HEK293 (cell line): ENCODE measurements around the gene C9orf78.
A peak's percentile ranks its signal among the peaks of the same experiment; 100 is the strongest.

Experiments
- CTCF ChIA-PET: fragments of 350-600 bp; formaldehyde crosslinking; extraction: SDS; loops from one replicate; lab custom pipeline; 2021; ENCODE audit warnings: antibody characterized with exemption; lab: Yijun Ruan, JAX
- POLR2A ChIA-PET: fragments of 300-600 bp; formaldehyde crosslinking; extraction: SDS; loops from one replicate; lab custom pipeline; 2020; ENCODE audit warnings: antibody characterized with exemption, inconsistent platforms; lab: Yijun Ruan, JAX
- H3K27ac ChIP-seq: fragments of 200-500 bp; sonication (Bioruptor generic); 2 replicates; pipeline ENCODE4 v1.5.1; 2014; ENCODE audit warnings: low read depth, low read length, control low read depth, inconsistent platforms; ENCODE audit errors: extremely low read depth
- H3K36me3 ChIP-seq, 2 experiments: fragments of 200-500 bp in 1 of 2; sonication (Bioruptor generic) in 1 of 2; 1 replicate in 1 of 2; 2 replicates in 1 of 2; pipeline ENCODE4 v1.5.1; 2014 to 2017; ENCODE audit warnings: inconsistent platforms in 2 of 2, low read length in 2 of 2; ENCODE audit not compliant: control insufficient read depth in 2 of 2, insufficient read depth in 1 of 2
- H3K4me1 ChIP-seq: fragments of 200-500 bp; sonication (Bioruptor generic); 2 replicates; pipeline ENCODE4 v1.5.1; 2014; ENCODE audit warnings: mild to moderate bottlenecking, low read length, inconsistent platforms; ENCODE audit not compliant: control insufficient read depth, insufficient read depth
- H3K4me3 ChIP-seq: 2 replicates; pipeline ENCODE4 v1.5.1; 2011; ENCODE audit warnings: low read depth, mild to moderate bottlenecking, control low read depth, low read length, moderate library complexity
- H3K9me3 ChIP-seq: fragments of 200-500 bp; sonication (Bioruptor generic); 2 replicates; pipeline ENCODE4 v1.5.1; 2014; ENCODE audit warnings: low read depth, low read length, inconsistent platforms; ENCODE audit not compliant: control insufficient read depth, insufficient read depth
- MZF1 ChIP-seq: fragments of 450-650 bp; formaldehyde crosslinking; IDR thresholded peaks from 2 replicates; pipeline ENCODE4 v1.5.1; 2017; ENCODE audit warnings: missing biosample characterization, missing genetic modification characterization, borderline replicate concordance
- SETDB1 ChIP-seq: IDR thresholded peaks from one replicate; pipeline ENCODE4 v1.6.1; 2017; ENCODE audit warnings: mild to moderate bottlenecking, low read length, moderate library complexity, mixed read lengths; ENCODE audit not compliant: insufficient read length
- ZBTB1 ChIP-seq: fragments of 450-650 bp; formaldehyde crosslinking; IDR thresholded peaks from 2 replicates; pipeline ENCODE4 v1.5.1; 2016; ENCODE audit warnings: missing biosample characterization, missing genetic modification characterization
- ZBTB8A ChIP-seq: fragments of 450-650 bp; formaldehyde crosslinking; IDR thresholded peaks from 2 replicates; pipeline ENCODE4 v1.5.1; 2016; ENCODE audit warnings: missing biosample characterization, missing genetic modification characterization
- ZIC2 ChIP-seq: fragments of 450-650 bp; formaldehyde crosslinking; IDR thresholded peaks from 2 replicates; pipeline ENCODE4 v1.5.1; 2016; ENCODE audit warnings: missing biosample characterization, missing genetic modification characterization
- ZNF2 ChIP-seq: fragments of 450-650 bp; formaldehyde crosslinking; IDR thresholded peaks from 2 replicates; pipeline ENCODE4 v1.5.1; 2016; ENCODE audit warnings: missing biosample characterization, missing genetic modification characterization
- ZNF239 ChIP-seq: fragments of 450-650 bp; formaldehyde crosslinking; IDR thresholded peaks from 2 replicates; pipeline ENCODE4 v1.5.1; 2016; ENCODE audit warnings: missing biosample characterization, missing genetic modification characterization
- ZNF341 ChIP-seq: fragments of 450-650 bp; formaldehyde crosslinking; IDR thresholded peaks from 2 replicates; pipeline ENCODE4; 2016; ENCODE audit warnings: low read depth, missing biosample characterization, missing genetic modification characterization
- ZNF350 ChIP-seq: fragments of 450-650 bp; formaldehyde crosslinking; IDR thresholded peaks from 2 replicates; pipeline ENCODE4 v1.5.0; 2017; ENCODE audit warnings: missing biosample characterization, mild to moderate bottlenecking, missing genetic modification characterization
- ZNF354C ChIP-seq: fragments of 450-650 bp; formaldehyde crosslinking; IDR thresholded peaks from 2 replicates; pipeline ENCODE4 v1.5.1; 2016; ENCODE audit warnings: missing biosample characterization, missing genetic modification characterization, low read depth, borderline replicate concordance
- ZNF366 ChIP-seq: fragments of 450-650 bp; formaldehyde crosslinking; conservative IDR thresholded peaks from 2 replicates; pipeline ENCODE4 v1.5.1; 2016; ENCODE audit warnings: missing biosample characterization, missing genetic modification characterization
- ZNF529 ChIP-seq: fragments of 450-650 bp; formaldehyde crosslinking; IDR thresholded peaks from 2 replicates; pipeline ENCODE4 v1.5.1; 2017; ENCODE audit warnings: missing genetic modification characterization, missing biosample characterization; ENCODE audit not compliant: insufficient replicate concordance
- ZNF571 ChIP-seq: fragments of 450-650 bp; formaldehyde crosslinking; IDR thresholded peaks from 2 replicates; pipeline ENCODE4 v1.5.0; 2017; ENCODE audit warnings: missing biosample characterization, missing genetic modification characterization
- ZNF585B ChIP-seq: fragments of 450-650 bp; formaldehyde crosslinking; IDR thresholded peaks from 2 replicates; pipeline ENCODE4 v1.5.1; 2016; ENCODE audit warnings: missing biosample characterization, missing genetic modification characterization
- ZNF658 ChIP-seq: fragments of 450-650 bp; formaldehyde crosslinking; IDR thresholded peaks from 2 replicates; pipeline ENCODE4; 2016; ENCODE audit warnings: missing biosample characterization, missing genetic modification characterization
- ZNF76 ChIP-seq: fragments of 450-650 bp; formaldehyde crosslinking; IDR thresholded peaks from 2 replicates; pipeline ENCODE4; 2016; ENCODE audit warnings: low read depth, missing biosample characterization, missing genetic modification characterization, borderline replicate concordance
- ZNF791 ChIP-seq: fragments of 450-650 bp; formaldehyde crosslinking; IDR thresholded peaks from 2 replicates; pipeline ENCODE4 v1.5.1; 2016; ENCODE audit warnings: missing biosample characterization, missing genetic modification characterization
- ZXDB ChIP-seq: fragments of 450-650 bp; formaldehyde crosslinking; IDR thresholded peaks from 2 replicates; pipeline ENCODE4 v1.5.1; 2016; ENCODE audit warnings: missing biosample characterization, missing genetic modification characterization
- TF ChIP-seq, protein P1 (sequence below): fragments of 450-650 bp; formaldehyde crosslinking; IDR thresholded peaks from 2 replicates; pipeline ENCODE4 v1.5.1; 2017; ENCODE audit warnings: missing biosample characterization, missing genetic modification characterization
- TF ChIP-seq, protein P2 (sequence below): fragments of 450-650 bp; formaldehyde crosslinking; IDR thresholded peaks from 2 replicates; pipeline ENCODE4 v1.5.1; 2016; ENCODE audit warnings: missing biosample characterization, missing genetic modification characterization
- TF ChIP-seq, protein P3 (sequence below): fragments of 450-650 bp; formaldehyde crosslinking; IDR thresholded peaks from 2 replicates; pipeline ENCODE4 v1.5.1; 2016; ENCODE audit warnings: missing biosample characterization, missing genetic modification characterization, borderline replicate concordance
- TF ChIP-seq, protein P4 (sequence below): fragments of 450-650 bp; formaldehyde crosslinking; IDR thresholded peaks from 2 replicates; pipeline ENCODE4 v1.5.1; 2016; ENCODE audit warnings: missing biosample characterization, missing genetic modification characterization
- TF ChIP-seq, protein P5 (sequence below): fragments of 450-650 bp; formaldehyde crosslinking; IDR thresholded peaks from 2 replicates; pipeline ENCODE4 v1.5.1; 2016; ENCODE audit warnings: missing biosample characterization, missing genetic modification characterization

The C9orf78 gene

DNA sequence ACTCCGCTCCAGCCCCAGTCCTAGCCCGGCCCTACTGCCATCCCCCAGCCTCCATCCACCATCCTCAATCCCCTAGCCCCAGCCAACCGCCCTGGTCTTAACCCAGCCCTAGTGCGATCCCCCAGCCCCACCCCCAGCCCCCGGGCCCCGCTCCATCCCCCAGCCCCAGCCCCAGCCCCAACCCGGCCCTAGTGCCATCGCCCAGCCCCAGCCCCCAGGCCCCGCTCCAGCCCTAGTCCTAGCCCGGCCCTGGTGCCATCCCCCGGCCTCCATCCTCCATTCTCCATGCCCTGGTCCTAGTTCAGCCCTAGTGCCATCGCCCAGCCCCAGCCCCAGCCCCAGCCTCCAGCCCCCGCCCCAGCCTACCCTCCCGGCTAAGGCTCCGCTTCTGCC is 11.5 kb downstream of the C9orf78 start:
- TF ChIP-seq ZNF791 (tag by site-specific recombination) (no peak), ZBTB8A (tag by site-specific recombination) (no peak), ZNF658 (tag by site-specific recombination) (no peak)
- ChIA-PET CTCF (no interaction called here), POLR2A (interaction anchor here (0.6 to 6.5 kb wide), 6 partner anchors 10 to 1009 kb away, joined by 3 to 36 read pairs (median 8); partner anchors contain the start of genes C9orf78, EXOSC2 and USP20)
- H3K36me3 ChIP-seq: peaks cover 36 to 48% of the 10 kb centered on the region in 2 experiments; a peak in 2 of 3 replicates
- no peaks in the 10 kb centered on the region for H3K9me3 ChIP-seq
- peak overlapping the region; percentile 88 for H3K27ac ChIP-seq
- peak overlapping the region; percentile 98 for H3K4me3 ChIP-seq
- no peaks in the 10 kb centered on the region for H3K4me1 ChIP-seq

DNA sequence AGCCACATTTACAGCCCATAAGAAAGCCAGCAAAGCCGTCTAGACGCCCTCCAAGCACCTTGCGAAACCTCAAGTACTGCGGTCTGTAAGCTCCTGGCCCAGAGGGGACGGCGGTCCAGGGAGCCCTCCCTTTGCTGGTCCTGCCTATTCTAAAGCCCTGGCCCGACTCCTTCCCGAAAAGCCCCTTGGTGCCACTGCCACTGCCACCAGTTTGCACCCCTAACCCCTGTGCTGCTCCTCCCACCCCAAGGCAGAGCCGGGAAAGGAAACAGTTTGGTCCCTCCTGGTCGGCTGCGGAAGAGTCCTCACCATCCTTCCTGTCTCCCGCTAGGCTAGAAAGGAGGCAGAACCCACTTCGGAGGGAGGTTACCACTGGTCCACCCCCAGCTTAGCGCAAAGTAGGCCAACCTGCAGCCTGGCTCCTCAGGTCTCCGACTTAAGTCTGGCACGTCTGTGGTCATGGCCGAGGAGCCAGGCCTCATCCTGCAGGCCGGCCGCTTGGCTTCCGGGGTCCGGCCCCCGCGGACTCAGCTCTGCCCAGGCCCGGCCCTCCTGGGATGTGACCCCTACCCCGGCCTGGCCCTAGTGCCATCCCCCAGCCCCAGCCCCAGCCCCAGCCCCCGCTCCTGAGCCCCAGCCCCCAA is 12.1 kb downstream of the C9orf78 start:
- H3K9me3 ChIP-seq: no peaks in the 10 kb centered on the region
- no peaks in the 10 kb centered on the region for H3K4me1 ChIP-seq
- ChIA-PET POLR2A (interaction anchor here (1.0 to 6.5 kb wide), 4 partner anchors 10 to 870 kb away, joined by 3 to 36 read pairs (median 11); partner anchors contain the start of genes C9orf78, EXOSC2 and USP20), CTCF (no interaction called here)
- H3K4me3 ChIP-seq: peak overlapping the region; percentile 98
- peaks cover 34 to 50% of the 10 kb centered on the region in 2 experiments for H3K36me3 ChIP-seq
- H3K27ac ChIP-seq: peak overlapping the region; percentile 49; the same call in 1 of the 2 replicates
- TF ChIP-seq, protein P1, sequence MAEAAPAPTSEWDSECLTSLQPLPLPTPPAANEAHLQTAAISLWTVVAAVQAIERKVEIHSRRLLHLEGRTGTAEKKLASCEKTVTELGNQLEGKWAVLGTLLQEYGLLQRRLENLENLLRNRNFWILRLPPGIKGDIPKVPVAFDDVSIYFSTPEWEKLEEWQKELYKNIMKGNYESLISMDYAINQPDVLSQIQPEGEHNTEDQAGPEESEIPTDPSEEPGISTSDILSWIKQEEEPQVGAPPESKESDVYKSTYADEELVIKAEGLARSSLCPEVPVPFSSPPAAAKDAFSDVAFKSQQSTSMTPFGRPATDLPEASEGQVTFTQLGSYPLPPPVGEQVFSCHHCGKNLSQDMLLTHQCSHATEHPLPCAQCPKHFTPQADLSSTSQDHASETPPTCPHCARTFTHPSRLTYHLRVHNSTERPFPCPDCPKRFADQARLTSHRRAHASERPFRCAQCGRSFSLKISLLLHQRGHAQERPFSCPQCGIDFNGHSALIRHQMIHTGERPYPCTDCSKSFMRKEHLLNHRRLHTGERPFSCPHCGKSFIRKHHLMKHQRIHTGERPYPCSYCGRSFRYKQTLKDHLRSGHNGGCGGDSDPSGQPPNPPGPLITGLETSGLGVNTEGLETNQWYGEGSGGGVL (tag by site-specific recombination): peak; percentile 37
- TF ChIP-seq, protein P2, sequence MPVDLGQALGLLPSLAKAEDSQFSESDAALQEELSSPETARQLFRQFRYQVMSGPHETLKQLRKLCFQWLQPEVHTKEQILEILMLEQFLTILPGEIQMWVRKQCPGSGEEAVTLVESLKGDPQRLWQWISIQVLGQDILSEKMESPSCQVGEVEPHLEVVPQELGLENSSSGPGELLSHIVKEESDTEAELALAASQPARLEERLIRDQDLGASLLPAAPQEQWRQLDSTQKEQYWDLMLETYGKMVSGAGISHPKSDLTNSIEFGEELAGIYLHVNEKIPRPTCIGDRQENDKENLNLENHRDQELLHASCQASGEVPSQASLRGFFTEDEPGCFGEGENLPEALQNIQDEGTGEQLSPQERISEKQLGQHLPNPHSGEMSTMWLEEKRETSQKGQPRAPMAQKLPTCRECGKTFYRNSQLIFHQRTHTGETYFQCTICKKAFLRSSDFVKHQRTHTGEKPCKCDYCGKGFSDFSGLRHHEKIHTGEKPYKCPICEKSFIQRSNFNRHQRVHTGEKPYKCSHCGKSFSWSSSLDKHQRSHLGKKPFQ (tag by site-specific recombination): no peak
- TF ChIP-seq, protein P3, sequence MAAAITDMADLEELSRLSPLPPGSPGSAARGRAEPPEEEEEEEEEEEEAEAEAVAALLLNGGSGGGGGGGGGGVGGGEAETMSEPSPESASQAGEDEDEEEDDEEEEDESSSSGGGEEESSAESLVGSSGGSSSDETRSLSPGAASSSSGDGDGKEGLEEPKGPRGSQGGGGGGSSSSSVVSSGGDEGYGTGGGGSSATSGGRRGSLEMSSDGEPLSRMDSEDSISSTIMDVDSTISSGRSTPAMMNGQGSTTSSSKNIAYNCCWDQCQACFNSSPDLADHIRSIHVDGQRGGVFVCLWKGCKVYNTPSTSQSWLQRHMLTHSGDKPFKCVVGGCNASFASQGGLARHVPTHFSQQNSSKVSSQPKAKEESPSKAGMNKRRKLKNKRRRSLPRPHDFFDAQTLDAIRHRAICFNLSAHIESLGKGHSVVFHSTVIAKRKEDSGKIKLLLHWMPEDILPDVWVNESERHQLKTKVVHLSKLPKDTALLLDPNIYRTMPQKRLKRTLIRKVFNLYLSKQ (tag by site-specific recombination): no peak
- no peak for TF ChIP-seq ZNF366 (tag by site-specific recombination)
- no peak for TF ChIP-seq ZNF354C (tag by site-specific recombination)
- TF ChIP-seq ZXDB: no peak
- no peak for TF ChIP-seq ZNF571 (tag by site-specific recombination)
- no peak for TF ChIP-seq ZNF76
- TF ChIP-seq, protein P4, sequence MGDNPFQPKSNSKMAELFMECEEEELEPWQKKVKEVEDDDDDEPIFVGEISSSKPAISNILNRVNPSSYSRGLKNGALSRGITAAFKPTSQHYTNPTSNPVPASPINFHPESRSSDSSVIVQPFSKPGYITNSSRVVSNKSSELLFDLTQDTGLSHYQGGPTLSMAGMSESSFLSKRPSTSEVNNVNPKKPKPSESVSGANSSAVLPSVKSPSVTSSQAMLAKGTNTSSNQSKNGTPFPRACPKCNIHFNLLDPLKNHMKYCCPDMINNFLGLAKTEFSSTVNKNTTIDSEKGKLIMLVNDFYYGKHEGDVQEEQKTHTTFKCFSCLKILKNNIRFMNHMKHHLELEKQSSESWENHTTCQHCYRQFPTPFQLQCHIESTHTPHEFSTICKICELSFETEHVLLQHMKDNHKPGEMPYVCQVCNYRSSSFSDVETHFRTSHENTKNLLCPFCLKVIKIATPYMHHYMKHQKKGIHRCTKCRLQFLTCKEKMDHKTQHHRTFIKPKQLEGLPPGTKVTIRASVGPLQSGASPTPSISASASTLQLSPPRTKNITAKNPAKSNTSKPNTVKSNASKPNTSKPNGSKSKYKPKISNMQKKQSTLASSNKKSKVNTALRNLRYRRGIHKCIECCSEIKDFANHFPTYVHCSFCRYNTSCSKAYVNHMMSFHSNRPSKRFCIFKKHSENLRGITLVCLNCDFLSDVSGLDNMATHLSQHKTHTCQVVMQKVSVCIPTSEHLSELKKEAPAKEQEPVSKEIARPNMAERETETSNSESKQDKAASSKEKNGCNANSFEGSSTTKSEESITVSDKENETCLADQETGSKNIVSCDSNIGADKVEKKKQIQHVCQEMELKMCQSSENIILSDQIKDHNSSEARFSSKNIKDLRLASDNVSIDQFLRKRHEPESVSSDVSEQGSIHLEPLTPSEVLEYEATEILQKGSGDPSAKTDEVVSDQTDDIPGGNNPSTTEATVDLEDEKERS (tag by site-specific recombination): no peak
- TF ChIP-seq ZNF529 (tag by site-specific recombination): no peak
- TF ChIP-seq ZNF341 (tag by site-specific recombination): no peak
- no peak for TF ChIP-seq SETDB1
- TF ChIP-seq ZNF585B (tag by site-specific recombination): no peak
- TF ChIP-seq ZNF2 (tag by site-specific recombination): no peak
- TF ChIP-seq ZIC2: no peak
- TF ChIP-seq MZF1 (tag by site-specific recombination): no peak
- TF ChIP-seq ZNF350 (tag by site-specific recombination): no peak
- TF ChIP-seq ZNF239: no peak
- TF ChIP-seq, protein P5, sequence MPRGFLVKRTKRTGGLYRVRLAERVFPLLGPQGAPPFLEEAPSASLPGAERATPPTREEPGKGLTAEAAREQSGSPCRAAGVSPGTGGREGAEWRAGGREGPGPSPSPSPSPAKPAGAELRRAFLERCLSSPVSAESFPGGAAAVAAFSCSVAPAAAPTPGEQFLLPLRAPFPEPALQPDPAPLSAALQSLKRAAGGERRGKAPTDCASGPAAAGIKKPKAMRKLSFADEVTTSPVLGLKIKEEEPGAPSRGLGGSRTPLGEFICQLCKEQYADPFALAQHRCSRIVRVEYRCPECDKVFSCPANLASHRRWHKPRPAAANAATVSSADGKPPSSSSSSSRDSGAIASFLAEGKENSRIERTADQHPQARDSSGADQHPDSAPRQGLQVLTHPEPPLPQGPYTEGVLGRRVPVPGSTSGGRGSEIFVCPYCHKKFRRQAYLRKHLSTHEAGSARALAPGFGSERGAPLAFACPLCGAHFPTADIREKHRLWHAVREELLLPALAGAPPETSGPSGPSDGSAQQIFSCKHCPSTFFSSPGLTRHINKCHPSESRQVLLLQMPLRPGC (tag by site-specific recombination): no peak
- TF ChIP-seq ZBTB1 (tag by site-specific recombination): no peak
